ENCODE results near the gene RAB31. TPM values are rescaled to one million over a fixed set of nuclear protein-coding genes. Genes with fewer than 3 reads are reported as not detected.

The RAB31 gene
- total RNA-seq, 1 donor from 2014 or later = 18.9 TPM

DNA sequence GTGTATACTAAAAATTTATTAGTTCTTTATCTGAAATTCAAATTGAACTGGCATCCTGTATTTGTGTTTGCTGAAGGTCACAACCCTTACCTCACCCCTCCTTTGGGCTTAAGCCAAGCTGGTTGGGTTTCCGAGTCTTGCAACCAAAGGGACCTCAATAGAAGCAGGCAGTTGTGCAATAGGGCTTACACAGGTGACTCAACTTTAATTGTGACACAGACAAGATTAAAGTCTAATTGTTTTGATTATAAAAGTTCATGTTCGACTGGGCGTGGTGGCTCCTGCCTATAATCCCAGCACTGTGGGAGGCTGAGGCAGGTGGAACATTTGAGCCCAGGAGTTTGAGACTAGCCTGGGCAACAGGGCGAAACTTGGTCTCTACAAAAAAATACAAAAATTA, 71.5 kb downstream of the RAB31 start:
- no peaks in the 10 kb centered on the region for H3K9me3 Mint-ChIP-seq
- no peak overlapping the region for H3K27ac Mint-ChIP-seq (ENCODE audit: unreplicated experiment)
- no peaks in the 10 kb centered on the region for H3K36me3 Mint-ChIP-seq (ENCODE audit: low read depth)
- H3K4me3 Mint-ChIP-seq = no peak overlapping the region
- H3K4me1 Mint-ChIP-seq = peaks cover 11% of the 10 kb centered on the region
- TF ChIP-seq, protein P1, sequence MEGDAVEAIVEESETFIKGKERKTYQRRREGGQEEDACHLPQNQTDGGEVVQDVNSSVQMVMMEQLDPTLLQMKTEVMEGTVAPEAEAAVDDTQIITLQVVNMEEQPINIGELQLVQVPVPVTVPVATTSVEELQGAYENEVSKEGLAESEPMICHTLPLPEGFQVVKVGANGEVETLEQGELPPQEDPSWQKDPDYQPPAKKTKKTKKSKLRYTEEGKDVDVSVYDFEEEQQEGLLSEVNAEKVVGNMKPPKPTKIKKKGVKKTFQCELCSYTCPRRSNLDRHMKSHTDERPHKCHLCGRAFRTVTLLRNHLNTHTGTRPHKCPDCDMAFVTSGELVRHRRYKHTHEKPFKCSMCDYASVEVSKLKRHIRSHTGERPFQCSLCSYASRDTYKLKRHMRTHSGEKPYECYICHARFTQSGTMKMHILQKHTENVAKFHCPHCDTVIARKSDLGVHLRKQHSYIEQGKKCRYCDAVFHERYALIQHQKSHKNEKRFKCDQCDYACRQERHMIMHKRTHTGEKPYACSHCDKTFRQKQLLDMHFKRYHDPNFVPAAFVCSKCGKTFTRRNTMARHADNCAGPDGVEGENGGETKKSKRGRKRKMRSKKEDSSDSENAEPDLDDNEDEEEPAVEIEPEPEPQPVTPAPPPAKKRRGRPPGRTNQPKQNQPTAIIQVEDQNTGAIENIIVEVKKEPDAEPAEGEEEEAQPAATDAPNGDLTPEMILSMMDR (conservative IDR thresholded peaks at IDR 0.05) = no peak
- DNase-seq (ENCODE audit: low read depth, low spot score) = no peak
- no peaks in the 10 kb centered on the region for H3K27me3 Mint-ChIP-seq (ENCODE audit: low read depth)

DNA sequence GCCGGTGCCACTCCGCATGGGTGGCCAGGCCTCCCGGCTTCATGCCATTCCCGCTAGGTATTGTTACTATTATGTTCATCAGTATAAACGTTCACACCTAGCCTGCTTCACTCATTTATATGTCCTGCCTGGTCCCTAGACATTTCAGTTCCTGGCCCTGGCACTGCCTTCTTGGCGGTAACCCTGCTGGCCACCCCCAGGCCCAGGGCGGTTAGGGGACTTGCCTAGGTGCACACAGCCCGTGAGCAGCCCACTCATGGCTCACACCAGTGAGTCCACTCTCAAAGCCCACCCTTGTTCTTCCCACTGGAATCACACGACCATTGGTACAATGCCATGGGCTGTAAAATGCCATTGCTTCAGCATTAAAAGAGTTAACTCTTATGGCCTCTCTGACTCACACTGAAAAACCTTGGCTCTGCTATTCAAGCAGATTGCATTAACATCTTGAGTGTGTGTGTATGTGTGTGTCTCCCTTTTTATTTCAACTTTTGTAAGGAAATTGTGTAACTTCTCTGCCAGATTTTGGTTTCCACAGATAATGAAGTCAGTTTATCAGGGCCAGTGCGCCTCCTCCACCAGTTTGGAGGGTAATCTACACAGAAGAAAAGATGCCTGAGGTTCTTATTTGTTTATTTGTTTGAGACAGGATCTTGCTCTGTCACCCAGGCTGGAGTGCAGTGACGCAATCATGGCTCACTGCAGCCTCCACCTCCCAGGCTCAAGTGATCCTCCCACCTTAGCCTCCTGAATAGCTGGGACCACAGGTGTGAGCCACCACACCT, 74.2 kb downstream of the RAB31 start:
- H3K4me3 Mint-ChIP-seq = no peak overlapping the region
- no peaks in the 10 kb centered on the region for H3K9me3 Mint-ChIP-seq
- H3K27me3 Mint-ChIP-seq (ENCODE audit: low read depth) = no peaks in the 10 kb centered on the region
- peaks cover 3% of the 10 kb centered on the region for H3K36me3 Mint-ChIP-seq (ENCODE audit: low read depth)
- no peak overlapping the region for H3K27ac Mint-ChIP-seq (ENCODE audit: unreplicated experiment)
- peaks cover 6% of the 10 kb centered on the region for H3K4me1 Mint-ChIP-seq
- no peak for DNase-seq (ENCODE audit: low read depth, low spot score)
- TF ChIP-seq, protein P1 (conservative IDR thresholded peaks at IDR 0.05) = no peak

DNA sequence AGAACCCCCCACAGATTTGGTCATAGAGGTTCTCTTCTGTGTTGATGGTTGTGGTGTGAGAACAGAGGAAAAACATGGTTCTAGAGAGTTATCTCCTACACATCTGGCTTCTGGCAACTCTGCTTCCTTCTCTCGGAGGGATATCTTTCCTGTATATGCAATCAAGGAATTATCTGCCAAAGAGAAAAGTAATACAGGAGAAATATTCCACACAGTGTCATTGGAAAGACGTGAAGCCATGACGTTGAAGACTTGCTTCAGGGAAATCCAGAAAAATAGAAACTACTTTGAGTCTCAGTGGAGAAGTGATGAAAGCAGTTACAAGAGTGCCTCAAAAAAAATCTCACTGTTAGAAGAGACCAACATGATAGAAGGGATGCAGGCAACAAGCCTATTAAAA, 78.5 kb downstream of the RAB31 start:
- Mint-ChIP-seq H3K4me1 (peaks cover 6% of the 10 kb centered on the region), H3K4me3 (no peak overlapping the region), H3K27me3 (ENCODE audit: low read depth) (no peaks in the 10 kb centered on the region), H3K9me3 (peaks cover 4% of the 10 kb centered on the region), H3K27ac (ENCODE audit: unreplicated experiment) (no peak overlapping the region), H3K36me3 (ENCODE audit: low read depth) (peaks cover 6% of the 10 kb centered on the region)
- TF ChIP-seq, protein P1 (conservative IDR thresholded peaks at IDR 0.05) = no peak
- DNase-seq (ENCODE audit: low read depth, low spot score) = no peak

DNA sequence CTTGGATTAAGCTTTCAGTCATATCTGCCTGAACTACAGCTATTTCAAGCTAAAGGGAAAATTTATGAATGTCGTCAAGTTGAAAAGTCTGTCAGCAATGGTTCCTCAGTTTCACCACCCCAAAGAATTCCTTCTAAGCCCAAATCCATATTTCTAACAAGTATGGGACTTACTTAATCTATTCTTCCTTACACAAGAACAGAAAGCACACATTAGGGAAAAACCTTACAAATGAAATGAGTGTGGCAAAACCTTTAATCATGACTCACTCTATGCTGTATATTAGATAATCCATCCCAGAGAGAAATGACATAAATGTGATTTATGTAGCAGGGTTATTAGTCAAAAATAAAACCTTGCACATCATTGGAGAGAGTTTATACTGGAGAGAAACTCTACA, 78.9 kb downstream of the RAB31 start:
- no peak for DNase-seq (ENCODE audit: low read depth, low spot score)
- no peaks in the 10 kb centered on the region for H3K27me3 Mint-ChIP-seq (ENCODE audit: low read depth)
- H3K36me3 Mint-ChIP-seq (ENCODE audit: low read depth) = peaks cover 6% of the 10 kb centered on the region
- peaks cover 4% of the 10 kb centered on the region for H3K9me3 Mint-ChIP-seq
- H3K4me3 Mint-ChIP-seq = no peak overlapping the region
- H3K27ac Mint-ChIP-seq (ENCODE audit: unreplicated experiment) = no peak overlapping the region
- H3K4me1 Mint-ChIP-seq = peaks cover 6% of the 10 kb centered on the region
- TF ChIP-seq, protein P1 (conservative IDR thresholded peaks at IDR 0.05) = no peak

DNA sequence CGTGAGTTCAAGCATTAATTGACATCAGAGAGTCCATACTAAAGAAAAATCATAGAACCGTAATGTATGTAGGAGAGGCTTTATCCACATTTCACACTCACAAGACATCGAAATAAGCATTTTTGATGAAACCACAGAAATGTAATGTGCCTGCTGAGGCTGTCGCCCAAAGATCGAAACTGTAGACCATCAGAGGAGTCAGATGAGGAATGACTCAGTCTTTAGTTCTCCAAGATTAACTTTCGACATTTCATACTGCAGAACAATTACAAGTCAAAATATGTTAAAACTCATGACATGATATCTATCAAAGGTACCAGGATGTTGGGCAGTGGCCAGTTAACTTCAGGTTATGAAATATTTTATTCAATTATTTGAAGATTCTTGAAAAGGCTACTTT, 79.6 kb downstream of the RAB31 start:
- TF ChIP-seq, protein P1 (conservative IDR thresholded peaks at IDR 0.05) = no peak
- Mint-ChIP-seq H3K27me3 (ENCODE audit: low read depth) (no peaks in the 10 kb centered on the region), H3K36me3 (ENCODE audit: low read depth) (peaks cover 6% of the 10 kb centered on the region), H3K4me3 (no peak overlapping the region), H3K4me1 (no peaks in the 10 kb centered on the region), H3K9me3 (peaks cover 4% of the 10 kb centered on the region), H3K27ac (ENCODE audit: unreplicated experiment) (no peak overlapping the region)
- DNase-seq (ENCODE audit: low read depth, low spot score) = no peak

Measured in neural crest cell (in vitro differentiated cells).